K562 (cell line): ENCODE results near the gene GOLGA8M.
"Not testable (repeated sequence)": the region's sequence is repeated elsewhere in the genome, so short reads cannot be mapped to it uniquely, and the experiment has no call there.

Experiments
- EP300 ChIP-seq: IDR thresholded peaks from 2 replicates; pipeline ENCODE4 v1.6.1; 2012; ENCODE audit warnings: low read length, improper control_type of control experiment
- MXI1 ChIP-seq: IDR thresholded peaks from 2 replicates; pipeline ENCODE4 v1.6.1; 2011; ENCODE audit warnings: low read depth, mild to moderate bottlenecking, improper control_type of control experiment, low read length
- POLR2H ChIP-seq: IDR thresholded peaks from 2 replicates; pipeline ENCODE4 v1.6.1; 2016; ENCODE audit warnings: missing genetic modification characterization, low read depth, mild to moderate bottlenecking, control low read depth, missing compliant biosample characterization, moderate library complexity
- RAD21 ChIP-seq, 2 experiments: fragments of 250-450 bp in 1 of 2; fragments of 450-650 bp in 1 of 2; sonication (Bioruptor Pico) in 1 of 2; formaldehyde crosslinking in 1 of 2; IDR thresholded peaks in 1 of 2; conservative IDR thresholded peaks in 1 of 2; 2 replicates each; pipeline versions ENCODE4 v1.4.0 to v1.8.0; 2020 to 2022; ENCODE audit warnings: mild to moderate bottlenecking in 2 of 2, moderate library complexity in 1 of 2
- RBBP5 ChIP-seq: fragments of 200-600 bp; sonication (generic); IDR thresholded peaks from 2 replicates; pipeline ENCODE4 v1.6.1; 2012; ENCODE audit warnings: borderline replicate concordance, mild to moderate bottlenecking, low read length, control low read depth, inconsistent platforms; ENCODE audit not compliant: insufficient read depth, poor library complexity, severe bottlenecking
- RBM34 ChIP-seq: fragments of 200-400 bp; formaldehyde crosslinking; IDR thresholded peaks from 2 replicates; pipeline ENCODE4 v1.6.1; 2018; ENCODE audit warnings: low read length, borderline replicate concordance; ENCODE audit not compliant: insufficient read depth
- SRSF7 ChIP-seq: fragments of 200-400 bp; formaldehyde crosslinking; optimal IDR thresholded peaks from 2 replicates; pipeline ENCODE3; 2017; ENCODE audit warnings: mild to moderate bottlenecking, low read depth, low read length
- TF ChIP-seq, protein P1 (sequence below): fragments of 250-450 bp; sonication (Bioruptor Pico); IDR thresholded peaks from 2 replicates; pipeline ENCODE4 v1.8.0; 2021; ENCODE audit warnings: borderline replicate concordance, mild to moderate bottlenecking, moderate library complexity; ENCODE audit not compliant: poor library complexity, severe bottlenecking

GRCh38 chr15:28727026-28727425 lies 14.8 kb upstream of the GOLGA8M start:
- not testable (repeated sequence) for TF ChIP-seq EP300; RAD21 (CRISPR knock-in tag; conservative IDR thresholded peaks at IDR 0.05 in 1 of 2, IDR thresholded peaks at IDR 0.05 in 1 of 2); RBM34; MXI1; POLR2H (tag); RBBP5; SRSF7
- TF ChIP-seq, protein P1, sequence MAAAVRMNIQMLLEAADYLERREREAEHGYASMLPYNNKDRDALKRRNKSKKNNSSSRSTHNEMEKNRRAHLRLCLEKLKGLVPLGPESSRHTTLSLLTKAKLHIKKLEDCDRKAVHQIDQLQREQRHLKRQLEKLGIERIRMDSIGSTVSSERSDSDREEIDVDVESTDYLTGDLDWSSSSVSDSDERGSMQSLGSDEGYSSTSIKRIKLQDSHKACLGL, result not testable (repeated sequence)
